Motor neuron (in vitro differentiated cells): Measurements from ENCODE around the gene PPP4R4. TPM values are rescaled to one million over a fixed set of nuclear protein-coding genes. Genes with fewer than 3 reads are reported as not detected.
"Not testable (repeated sequence)": the region's sequence is repeated elsewhere in the genome, so short reads cannot be mapped to it uniquely, and the experiment has no call there.

Source experiments
- ATAC-seq, 8 experiments: fragments of 200-7000 bp; cut with Tn5 transposase; replicated peaks in 6 of 8; 2 replicates each; pipeline ENCODE4 v1.8.0; 2021; ENCODE audit warnings: mild to moderate bottlenecking in 8 of 8, moderate library complexity in 8 of 8
- H3K27ac ChIP-seq, 2 donors: fragments of 250-450 bp; sonication (Bioruptor Pico); 2 replicates each; pipeline ENCODE4 v1.9.0; 2021; ENCODE audit warnings: antibody characterized with exemption in 2 of 2, mild to moderate bottlenecking in 2 of 2, moderate library complexity in 1 of 2
- H3K4me1 ChIP-seq, 2 donors: fragments of 250-450 bp; sonication (Bioruptor Pico); replicated peaks in 1 of 2; 2 replicates each; pipeline ENCODE4 v1.6.1; 2021; ENCODE audit warnings: antibody characterized with exemption in 2 of 2, mild to moderate bottlenecking in 2 of 2, moderate library complexity in 1 of 2
- H3K4me3 ChIP-seq, 5 donors: fragments of 250-450 bp; sonication (Bioruptor Pico); 2 replicates each; pipeline ENCODE4 v1.9.0; 2021; ENCODE audit warnings: antibody characterized with exemption in 5 of 5, mild to moderate bottlenecking in 5 of 5, moderate library complexity in 4 of 5
- WGBS, 10 experiments: fragments of 450-650 bp; shearing (Covaris generic); methylation state at CpG; one replicate each; pipeline ENCODE4 v1.0.0; 2022; 5-methylcytosine and 5-hydroxymethylcytosine counted together
- in situ Hi-C, 9 experiments: fragments of 400-800 bp; cut with MboI; loops; one replicate each; pipeline ENCODE4 v1.15.0; 2021; ENCODE audit warnings: low sequenced_read_pairs in 9 of 9, low pct_unique_long_range_greater_than_20kb in 2 of 9; ENCODE audit not compliant: unreplicated experiment in 9 of 9
- total RNA-seq, 8 experiments: library from RNA; unstranded; fragments of 300-600 nt; gene quantifications; 2 replicates each; pipeline versions ENCODE4 v1.2.3 to v1.2.4, GENCODE V29; 2022

PPP4R4 gene
- total RNA-seq, 8 experiments from 2014 or later, result 2.1 to 13.8 (median 7.7) TPM

DNA sequence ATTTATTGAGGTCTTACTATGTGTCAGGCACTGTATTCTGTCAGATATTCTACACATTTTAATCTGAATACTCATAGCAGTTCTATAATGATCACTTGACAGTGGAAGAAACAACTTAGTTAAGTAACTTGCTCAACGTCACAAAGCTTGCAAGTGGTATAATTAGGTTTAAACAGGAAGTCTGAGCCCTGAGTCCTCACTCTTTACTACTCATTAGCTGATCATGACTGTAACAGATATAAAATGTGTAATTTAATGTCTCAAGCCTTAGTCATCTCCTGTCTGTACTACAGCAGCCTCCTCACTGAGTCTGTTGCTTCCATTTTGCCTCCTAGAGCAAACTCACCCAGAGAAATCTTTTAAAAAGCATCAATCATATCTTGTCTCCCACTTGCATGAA is 38.9 kb downstream of the PPP4R4 start:
- in situ Hi-C loops, result no loop called here
- WGBS, 10 experiments, result 40 to 100% (median 100%) methylated on average over 1 of the region's 1 CpG; no CpG with 5 or more reads in 3 of the 10 experiments
- Histone ChIP-seq H3K4me1 (no peaks in the 10 kb centered on the region), H3K27ac (no peak overlapping the region), H3K4me3 (no peak overlapping the region)
- ATAC-seq, result no peak

DNA sequence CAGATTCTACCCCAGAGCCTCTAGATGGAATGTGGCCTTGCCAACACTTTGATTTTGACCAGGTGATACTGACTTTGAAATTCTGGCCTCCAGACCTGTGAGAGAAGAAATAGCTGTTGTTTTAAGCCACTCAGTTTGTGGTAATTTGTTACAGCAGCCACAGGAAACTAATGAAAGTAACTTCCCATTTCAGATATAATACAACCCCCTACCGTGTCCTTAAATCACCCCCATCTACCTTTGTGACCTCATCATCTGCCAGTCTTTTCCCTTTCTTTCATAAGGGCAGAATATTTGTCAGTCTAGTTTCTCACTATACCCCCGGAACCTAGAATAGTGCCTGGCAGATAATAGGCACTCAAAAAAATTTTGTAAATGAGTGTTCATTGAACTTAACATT is 39.6 kb downstream of the PPP4R4 start:
- H3K27ac ChIP-seq, result no peak overlapping the region
- WGBS, 10 experiments, result 50 to 100% (median 95%) methylated on average over 1 to 2 of the region's 2 CpGs; no CpG with 5 or more reads in 3 of the 10 experiments
- no peak overlapping the region for H3K4me3 ChIP-seq
- in situ Hi-C loops, result no loop called here
- no peaks in the 10 kb centered on the region for H3K4me1 ChIP-seq
- no peak for ATAC-seq

DNA sequence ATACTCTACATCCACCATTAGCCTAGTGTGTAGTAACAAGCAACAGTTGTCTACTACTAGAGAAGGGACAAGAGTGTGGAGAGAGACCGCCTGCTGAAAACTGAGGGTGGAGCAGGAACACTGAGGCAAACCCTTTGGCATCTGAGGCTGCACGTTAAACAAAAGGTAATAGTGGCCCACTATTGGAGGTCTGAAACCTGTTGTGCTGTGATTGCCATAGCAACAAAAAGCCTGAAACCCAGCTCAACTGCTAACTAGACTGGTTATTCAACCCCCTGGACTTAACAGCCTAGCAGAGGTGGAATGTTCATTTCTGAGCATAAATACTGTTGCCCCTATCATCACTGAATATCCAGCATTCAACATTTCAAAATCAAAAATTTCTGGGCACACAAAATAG is 43.0 kb downstream of the PPP4R4 start:
- Histone ChIP-seq H3K4me1 (no peaks in the 10 kb centered on the region), H3K4me3 (no peak overlapping the region), H3K27ac (no peak overlapping the region)
- WGBS, 10 experiments, result 33 to 93% (median 50%) methylated on average over 1 to 2 of the region's 2 CpGs; no CpG with 5 or more reads in 3 of the 10 experiments
- in situ Hi-C loops, result no loop called here
- peak in 1 of 8 experiments; percentile 32 for ATAC-seq

DNA sequence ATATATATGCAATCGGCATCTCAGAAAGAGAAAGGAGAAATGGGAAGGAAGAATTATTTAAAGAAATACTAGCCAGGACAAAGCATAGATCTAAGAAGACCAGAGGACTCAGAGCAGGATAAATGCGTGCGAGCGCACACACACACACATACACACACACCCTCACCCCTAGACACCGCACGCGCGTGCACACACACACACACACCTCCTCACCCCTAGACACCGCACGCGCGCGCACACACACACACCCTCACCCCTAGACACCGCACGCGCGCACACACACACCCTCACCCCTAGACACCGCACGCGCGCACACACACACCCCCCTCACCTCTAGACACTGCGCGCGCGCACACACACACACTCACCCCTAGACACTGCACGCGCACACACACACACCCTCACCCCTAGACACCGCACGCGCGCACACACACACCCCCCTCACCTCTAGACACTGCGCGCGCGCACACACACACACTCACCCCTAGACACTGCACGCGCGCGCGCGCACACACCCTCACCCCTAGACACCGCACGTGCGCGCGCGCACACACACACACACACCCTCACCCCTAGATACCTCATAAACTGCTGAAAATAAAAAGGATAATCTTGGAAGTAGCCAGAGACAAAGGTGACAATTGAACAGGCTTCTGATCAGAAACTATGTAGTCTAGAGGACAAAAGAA is 44.2 kb downstream of the PPP4R4 start:
- ATAC-seq, in situ Hi-C loops, H3K4me1 ChIP-seq, H3K27ac ChIP-seq, H3K4me3 ChIP-seq: not testable (repeated sequence)
- 42 to 100% (median 96%) methylated on average over 2 to 15 of the region's 47 CpGs; no CpG with 5 or more reads in 1 of the 10 experiments for whole genome bisulfite sequencing, 10 experiments

DNA sequence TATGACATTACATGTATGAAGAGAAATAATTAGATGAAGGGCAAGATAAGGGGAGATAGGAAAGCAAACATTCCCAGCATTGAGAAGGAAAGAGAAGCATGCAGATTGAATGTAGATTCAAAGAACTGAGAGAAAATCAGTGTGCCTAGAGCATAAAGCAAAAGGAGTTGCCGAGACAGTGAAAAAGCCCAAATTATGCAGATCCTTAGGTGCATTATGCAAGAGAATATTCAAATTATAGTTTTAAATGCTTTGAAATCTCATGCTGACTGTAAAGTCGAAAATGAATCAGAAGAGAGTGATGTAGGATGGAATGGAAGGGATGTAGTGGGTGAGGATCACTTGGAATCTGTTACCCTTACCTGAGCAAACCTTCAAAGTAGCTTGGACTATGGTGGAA is 49.9 kb downstream of the PPP4R4 start:
- no peak overlapping the region for H3K27ac ChIP-seq
- no peak overlapping the region for H3K4me3 ChIP-seq
- peak in 3 of 8 experiments; percentile 48 to 72 (median 69) for ATAC-seq
- in situ Hi-C loops, result no loop called here
- H3K4me1 ChIP-seq, result no peaks in the 10 kb centered on the region
- 0 to 100% (median 70%) methylated on average over 1 to 2 of the region's 2 CpGs for WGBS, 10 experiments

DNA sequence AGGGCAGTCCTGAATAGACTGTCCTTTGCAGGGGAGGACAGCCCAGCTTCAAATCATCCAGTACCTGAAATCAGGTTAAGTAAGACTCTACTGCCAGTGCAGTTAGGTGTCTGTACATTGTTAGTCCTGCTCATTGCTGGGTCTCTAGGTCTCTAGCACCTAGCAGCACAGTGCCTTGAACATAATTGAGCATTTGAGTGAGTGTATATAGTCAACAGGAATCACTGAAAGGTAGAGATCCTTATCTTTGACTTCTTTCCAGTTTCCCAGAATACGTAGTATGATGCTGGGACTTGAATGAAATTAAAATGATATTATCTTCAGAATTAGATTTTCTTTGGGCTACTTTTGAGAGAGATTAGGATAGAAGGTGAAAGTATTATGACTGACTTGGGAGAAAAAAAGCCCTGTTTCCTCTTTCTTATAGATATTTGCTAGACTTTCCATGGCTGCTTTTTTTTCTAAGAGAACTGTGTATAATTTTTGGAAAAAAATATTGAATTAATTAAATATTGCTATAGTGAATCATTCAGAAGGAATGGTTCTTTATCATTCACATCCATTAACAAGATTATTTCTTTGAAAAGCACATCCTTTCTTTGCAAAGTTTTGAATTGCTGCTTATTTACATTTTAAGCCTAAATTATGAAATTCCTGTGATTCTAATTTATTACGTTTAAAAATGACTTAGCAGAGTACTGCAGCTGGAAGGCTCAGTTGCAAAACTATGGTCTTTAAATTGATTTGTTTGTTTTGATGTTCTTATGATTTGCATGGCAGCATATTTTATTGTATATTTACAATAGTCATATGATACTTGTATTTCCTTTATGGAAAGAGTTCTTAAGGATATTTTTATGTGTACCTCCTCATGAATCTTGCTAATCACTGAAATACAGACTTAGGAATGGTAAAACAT is 51.6 kb downstream of the PPP4R4 start:
- H3K4me3 ChIP-seq, result no peak overlapping the region
- H3K4me1 ChIP-seq, result no peaks in the 10 kb centered on the region
- in situ Hi-C loops, result no loop called here
- ATAC-seq, result peak in 3 of 8 experiments; percentile 39 to 59 (median 41)
- WGBS, 10 experiments, result 0 to 100% (median 81%) methylated on average over 1 to 2 of the region's 2 CpGs
- no peak overlapping the region for H3K27ac ChIP-seq

DNA sequence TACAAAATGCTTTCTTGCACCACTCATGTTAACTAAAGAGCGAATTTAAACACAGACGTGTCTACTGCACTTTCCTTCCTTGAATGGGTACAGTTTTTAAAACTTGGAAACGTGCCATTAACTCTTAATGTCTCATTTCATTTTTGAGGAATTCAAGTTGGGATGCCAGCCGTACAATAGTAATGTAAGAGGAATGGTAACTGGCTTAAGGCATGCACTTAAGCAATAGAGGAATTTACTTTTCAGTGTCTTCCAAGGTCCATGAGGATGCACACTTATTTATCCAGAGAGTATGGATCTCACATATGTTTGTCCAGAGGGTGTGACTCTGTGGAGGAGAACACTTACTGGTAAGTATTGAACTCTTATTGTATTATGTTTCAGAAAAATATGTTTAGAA is 52.9 kb downstream of the PPP4R4 start:
- ATAC-seq, result peak in 1 of 8 experiments; percentile 42
- Histone ChIP-seq H3K27ac (no peak overlapping the region), H3K4me3 (no peak overlapping the region), H3K4me1 (no peaks in the 10 kb centered on the region)
- in situ Hi-C loops, result no loop called here
- WGBS, 10 experiments, result 16 to 100% (median 92%) methylated on average over 1 to 4 of the region's 4 CpGs; no CpG with 5 or more reads in 1 of the 10 experiments

DNA sequence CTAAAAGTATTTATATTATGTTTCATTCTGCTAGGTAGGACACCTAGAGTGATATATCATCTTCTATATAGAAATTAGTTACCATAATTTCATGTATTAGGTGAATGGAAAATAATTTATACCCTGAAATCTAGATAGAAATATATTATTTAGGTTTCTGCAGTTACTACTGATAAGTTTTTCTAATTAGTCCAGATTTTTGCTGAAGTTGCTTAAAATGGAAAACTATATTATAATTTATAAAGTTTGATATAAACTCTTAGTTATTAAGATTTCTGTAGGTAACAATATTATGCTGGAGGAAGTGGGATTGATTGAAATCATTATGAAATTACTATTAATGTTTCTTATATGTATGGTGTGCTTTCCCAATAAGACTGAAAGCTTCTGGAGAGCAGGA is 62.9 kb downstream of the PPP4R4 start:
- in situ Hi-C loops, result no loop called here
- Histone ChIP-seq H3K4me3 (no peak overlapping the region), H3K4me1 (no peaks in the 10 kb centered on the region), H3K27ac (no peak overlapping the region)
- ATAC-seq, result no peak

DNA sequence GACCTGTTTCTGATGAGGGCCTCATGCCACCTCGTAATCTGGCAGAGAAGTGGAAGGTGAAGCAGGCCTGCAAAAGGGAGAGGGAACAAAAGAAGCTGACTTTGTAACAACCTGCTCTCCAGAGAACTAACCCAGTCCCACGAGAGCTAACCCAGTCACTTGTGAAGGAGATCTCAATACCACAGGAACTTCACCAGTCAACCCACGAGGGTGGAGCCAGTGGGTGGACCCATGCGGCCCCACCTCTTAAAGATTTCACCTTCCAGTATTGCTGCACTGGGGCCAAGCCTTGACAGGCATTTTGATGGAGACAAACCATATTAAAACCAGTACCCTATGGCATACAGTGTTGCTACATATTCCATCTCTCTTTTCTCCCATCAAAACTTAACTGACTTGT is 63.9 kb downstream of the PPP4R4 start:
- Histone ChIP-seq H3K27ac (no peak overlapping the region), H3K4me3 (no peak overlapping the region), H3K4me1 (no peaks in the 10 kb centered on the region)
- no peak for ATAC-seq
- in situ Hi-C loops, result no loop called here
- WGBS, 10 experiments, result 0 to 100% (median 89%) methylated on average over 1 to 4 of the region's 4 CpGs; no CpG with 5 or more reads in 2 of the 10 experiments

DNA sequence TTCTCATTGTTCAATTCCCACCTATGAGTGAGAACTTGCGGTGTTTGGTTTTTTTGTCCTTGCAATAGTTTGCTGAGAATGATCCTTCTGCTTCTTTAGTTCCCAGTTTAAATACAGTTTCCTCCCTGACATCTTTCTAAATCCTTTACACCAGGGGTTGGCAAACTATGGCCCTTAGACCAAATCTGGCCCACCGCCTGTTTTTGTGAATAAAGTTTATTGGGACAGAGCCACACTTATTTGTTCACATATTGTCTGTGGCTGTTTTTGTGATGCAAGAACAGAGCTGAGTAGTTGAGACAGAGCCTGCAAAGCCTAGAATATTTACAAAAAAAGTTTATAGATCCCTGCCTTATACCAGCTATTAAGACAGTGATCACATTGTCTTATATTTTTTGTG is 65.3 kb downstream of the PPP4R4 start:
- WGBS, 10 experiments, result 78 to 100% (median 88%) methylated on average over 1 to 2 of the region's 2 CpGs; no CpG with 5 or more reads in 3 of the 10 experiments
- Histone ChIP-seq H3K4me1 (peaks cover 2 to 4% of the 10 kb centered on the region in 2 donors), H3K27ac (no peak overlapping the region), H3K4me3 (no peak overlapping the region)
- in situ Hi-C loops, result no loop called here
- ATAC-seq, result no peak

DNA sequence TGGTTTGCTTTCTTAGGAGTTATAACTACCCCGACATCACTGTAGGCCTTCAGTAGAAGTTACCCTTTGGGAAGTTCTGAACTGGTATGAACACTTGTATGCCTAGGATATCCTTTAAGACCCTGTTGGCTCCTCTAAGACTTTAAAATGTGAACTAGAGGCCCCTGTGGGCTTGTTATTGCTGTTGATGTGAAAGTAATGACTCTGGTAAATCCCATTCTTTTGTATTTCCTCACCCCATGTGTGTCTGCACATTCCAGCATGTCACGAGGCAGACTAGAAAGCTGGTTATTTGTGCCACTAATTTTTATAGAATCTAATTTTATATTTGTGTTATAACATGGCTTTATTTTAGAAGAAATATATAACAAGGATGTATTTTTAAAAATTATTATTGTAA is 70.1 kb downstream of the PPP4R4 start:
- Histone ChIP-seq H3K4me3 (no peak overlapping the region), H3K4me1 (peaks cover 2 to 4% of the 10 kb centered on the region in 2 donors), H3K27ac (no peak overlapping the region)
- in situ Hi-C loops, result no loop called here
- WGBS, 10 experiments, result 13 to 100% (median 53%) methylated on average over 1 to 2 of the region's 2 CpGs; no CpG with 5 or more reads in 2 of the 10 experiments
- ATAC-seq, result peak in 5 of 8 experiments; percentile 25 to 65 (median 60)

DNA sequence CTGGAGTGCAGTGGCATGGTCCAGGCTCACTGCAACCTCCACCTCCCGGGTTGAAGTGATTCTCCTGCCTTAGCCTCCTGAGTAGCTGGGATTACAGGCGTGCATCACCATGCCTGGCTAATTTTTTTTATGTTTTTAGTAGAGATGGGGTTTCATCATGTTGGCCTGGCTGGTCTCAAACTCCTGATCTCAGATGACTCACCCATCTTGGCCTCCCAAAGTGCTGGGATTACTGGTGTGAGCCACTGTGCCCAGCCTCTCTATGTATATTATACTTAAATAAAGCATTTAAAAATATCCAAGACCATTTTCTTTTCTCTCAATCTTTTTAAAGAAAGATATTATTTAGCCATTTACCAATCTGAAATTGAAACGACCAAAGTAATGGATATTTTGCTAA is 90.1 kb downstream of the PPP4R4 start:
- in situ Hi-C loops, H3K4me3 ChIP-seq: not testable (repeated sequence)

DNA sequence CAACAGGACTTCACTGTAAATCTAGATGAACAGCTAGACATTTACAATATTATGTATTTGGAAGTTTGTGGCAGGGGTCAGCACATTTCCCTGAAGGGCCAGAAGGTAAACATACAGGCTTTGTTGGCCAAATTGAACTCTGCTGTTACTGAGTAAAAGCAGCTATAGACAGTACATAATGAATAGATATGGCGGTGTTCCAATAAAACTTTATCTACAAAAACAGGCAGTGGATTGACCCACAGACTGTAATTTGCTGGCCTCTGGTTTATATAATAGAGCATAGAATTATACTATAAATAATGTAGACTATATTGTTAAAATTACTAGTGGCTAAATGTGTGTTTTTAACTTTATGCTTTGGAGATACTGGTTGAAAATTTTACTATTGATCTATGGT is 93.2 kb downstream of the PPP4R4 start:
- Histone ChIP-seq H3K4me1 (no peaks in the 10 kb centered on the region), H3K27ac (no peak overlapping the region), H3K4me3 (no peak overlapping the region)
- 75 to 100% (median 100%) methylated on average over 1 of the region's 1 CpG; no CpG with 5 or more reads in 5 of the 10 experiments for WGBS, 10 experiments
- in situ Hi-C loops, result no loop called here
- no peak for ATAC-seq

More for the DNA sequence above, 90.1 kb downstream of the PPP4R4 start:
- not testable (repeated sequence) for H3K27ac ChIP-seq, ATAC-seq, H3K4me1 ChIP-seq
- WGBS, 10 experiments, result 0 to 100% (median 68%) methylated on average over 1 to 3 of the region's 3 CpGs; no CpG with 5 or more reads in 2 of the 10 experiments
